ENCODE measurements around the gene GLRX3. TPM values are rescaled to one million over a fixed set of nuclear protein-coding genes. Genes with fewer than 3 reads are reported as not detected.
"Not testable (repeated sequence)": the region's sequence is repeated elsewhere in the genome, so short reads cannot be mapped to it uniquely, and the experiment has no call there.

The GLRX3 gene
- total RNA-seq, 1 donor from 2014 or later: 111 TPM

DNA sequence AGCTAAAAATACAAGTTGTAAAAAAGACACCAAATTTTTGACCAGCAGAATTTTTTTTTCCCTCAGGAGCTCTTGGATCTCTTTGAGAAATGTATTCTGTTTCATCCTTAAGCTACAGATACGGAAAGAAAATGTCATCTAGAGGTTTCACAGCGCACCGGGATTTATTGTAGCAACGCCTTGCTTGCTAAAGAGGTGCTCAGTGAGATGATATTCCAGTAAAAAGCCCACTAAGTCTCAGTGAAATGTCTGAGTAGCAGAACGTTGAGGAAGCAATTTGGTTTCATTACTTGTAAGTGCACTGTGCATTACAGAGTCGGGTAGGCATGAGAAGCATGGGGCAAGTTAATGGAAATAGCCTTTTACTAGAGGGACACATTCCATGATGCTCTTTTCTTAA is 62.5 kb downstream of the GLRX3 start:
- Mint-ChIP-seq H3K27ac (ENCODE audit: unreplicated experiment) (no peak overlapping the region), H3K4me1 (ENCODE audit: unreplicated experiment) (peaks cover 2% of the 10 kb centered on the region), H3K36me3 (ENCODE audit: low read depth, unreplicated experiment) (peaks cover 8% of the 10 kb centered on the region), H3K9me3 (ENCODE audit: unreplicated experiment) (peaks cover 10% of the 10 kb centered on the region), H3K27me3 (ENCODE audit: unreplicated experiment) (peaks cover 12% of the 10 kb centered on the region), H3K4me3 (ENCODE audit: unreplicated experiment) (no peak overlapping the region)
- TF ChIP-seq, protein P1, sequence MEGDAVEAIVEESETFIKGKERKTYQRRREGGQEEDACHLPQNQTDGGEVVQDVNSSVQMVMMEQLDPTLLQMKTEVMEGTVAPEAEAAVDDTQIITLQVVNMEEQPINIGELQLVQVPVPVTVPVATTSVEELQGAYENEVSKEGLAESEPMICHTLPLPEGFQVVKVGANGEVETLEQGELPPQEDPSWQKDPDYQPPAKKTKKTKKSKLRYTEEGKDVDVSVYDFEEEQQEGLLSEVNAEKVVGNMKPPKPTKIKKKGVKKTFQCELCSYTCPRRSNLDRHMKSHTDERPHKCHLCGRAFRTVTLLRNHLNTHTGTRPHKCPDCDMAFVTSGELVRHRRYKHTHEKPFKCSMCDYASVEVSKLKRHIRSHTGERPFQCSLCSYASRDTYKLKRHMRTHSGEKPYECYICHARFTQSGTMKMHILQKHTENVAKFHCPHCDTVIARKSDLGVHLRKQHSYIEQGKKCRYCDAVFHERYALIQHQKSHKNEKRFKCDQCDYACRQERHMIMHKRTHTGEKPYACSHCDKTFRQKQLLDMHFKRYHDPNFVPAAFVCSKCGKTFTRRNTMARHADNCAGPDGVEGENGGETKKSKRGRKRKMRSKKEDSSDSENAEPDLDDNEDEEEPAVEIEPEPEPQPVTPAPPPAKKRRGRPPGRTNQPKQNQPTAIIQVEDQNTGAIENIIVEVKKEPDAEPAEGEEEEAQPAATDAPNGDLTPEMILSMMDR (IDR thresholded peaks at IDR 0.05; ENCODE audit: unreplicated experiment): no peak
- no peak for DNase-seq (ENCODE audit: low spot score)

DNA sequence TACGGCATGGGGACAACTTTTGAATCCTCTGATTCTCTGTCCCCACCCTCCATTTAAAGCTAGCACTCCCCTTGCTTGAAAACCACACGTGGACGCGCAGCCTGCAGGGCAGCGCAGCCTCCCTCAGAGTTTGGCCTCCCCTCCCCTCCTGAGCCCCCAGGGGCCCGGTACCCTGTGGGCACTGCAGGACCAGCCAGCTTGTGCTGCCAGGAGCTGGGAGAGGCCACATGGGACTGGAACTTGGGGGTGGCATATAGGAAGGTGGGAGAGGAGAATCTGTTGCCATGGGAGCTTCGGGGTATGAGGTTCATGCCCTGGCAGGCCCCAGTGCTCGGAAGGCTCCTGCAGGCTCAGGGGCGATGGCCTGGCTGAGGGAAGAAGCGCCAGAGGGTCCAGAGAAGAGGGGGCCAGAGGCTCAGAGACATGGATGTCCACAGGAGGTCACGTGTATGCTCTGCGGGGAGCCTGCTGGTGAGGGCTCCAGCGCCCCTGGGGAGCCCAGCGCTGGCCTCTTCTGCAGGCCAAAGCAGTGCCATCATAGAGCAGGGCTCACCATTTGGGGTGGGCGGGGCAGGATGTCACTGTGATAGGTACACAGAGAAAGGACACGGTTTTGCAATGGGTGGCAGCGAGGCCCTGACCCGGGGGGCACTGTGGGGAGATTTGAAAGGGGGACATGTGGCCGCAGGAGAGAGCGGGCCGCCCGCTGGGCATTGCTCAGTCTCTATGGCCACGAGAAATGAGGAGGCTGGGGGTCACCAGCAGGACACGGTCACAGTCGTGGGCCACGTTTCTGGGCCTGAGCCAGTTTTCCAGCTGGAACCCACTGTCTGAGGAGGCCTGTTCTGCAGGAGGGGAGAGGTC is 64.2 kb downstream of the GLRX3 start:
- H3K27ac Mint-ChIP-seq (ENCODE audit: unreplicated experiment): no peak overlapping the region

DNA sequence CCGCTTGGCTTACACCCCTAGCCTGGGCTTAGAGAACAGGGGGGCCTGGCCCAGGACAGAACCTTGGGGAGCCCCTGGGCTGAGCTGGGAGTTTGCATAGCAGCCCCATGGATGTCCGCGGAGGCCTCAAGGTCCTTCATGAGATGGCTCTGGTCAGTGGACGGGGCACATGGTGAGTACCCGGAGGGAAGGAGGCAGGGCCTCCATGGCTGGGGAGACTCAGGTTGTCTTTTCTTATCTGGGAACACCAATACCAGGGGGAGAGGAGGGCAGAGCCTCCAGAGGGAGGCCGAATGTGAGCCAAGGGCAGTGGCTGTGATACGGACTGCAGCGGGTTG is 64.8 kb downstream of the GLRX3 start:
- peaks cover 5% of the 10 kb centered on the region for H3K36me3 Mint-ChIP-seq (ENCODE audit: low read depth, unreplicated experiment)
- TF ChIP-seq, protein P1 (IDR thresholded peaks at IDR 0.05; ENCODE audit: unreplicated experiment): no peak
- peaks cover 17% of the 10 kb centered on the region for H3K9me3 Mint-ChIP-seq (ENCODE audit: unreplicated experiment)
- peaks cover 12% of the 10 kb centered on the region for H3K27me3 Mint-ChIP-seq (ENCODE audit: unreplicated experiment)
- H3K4me1 Mint-ChIP-seq (ENCODE audit: unreplicated experiment): peaks cover 2% of the 10 kb centered on the region
- no peak for DNase-seq (ENCODE audit: low spot score)
- H3K4me3 Mint-ChIP-seq (ENCODE audit: unreplicated experiment): no peak overlapping the region
- H3K27ac Mint-ChIP-seq (ENCODE audit: unreplicated experiment): no peak overlapping the region

More for the DNA sequence above, 64.2 kb downstream of the GLRX3 start:
- no peak overlapping the region for H3K4me3 Mint-ChIP-seq (ENCODE audit: unreplicated experiment)
- H3K9me3 Mint-ChIP-seq (ENCODE audit: unreplicated experiment): peaks cover 17% of the 10 kb centered on the region
- no peak for DNase-seq (ENCODE audit: low spot score)
- peaks cover 5% of the 10 kb centered on the region for H3K36me3 Mint-ChIP-seq (ENCODE audit: low read depth, unreplicated experiment)
- H3K4me1 Mint-ChIP-seq (ENCODE audit: unreplicated experiment): peaks cover 2% of the 10 kb centered on the region
- TF ChIP-seq, protein P1 (IDR thresholded peaks at IDR 0.05; ENCODE audit: unreplicated experiment): no peak
- H3K27me3 Mint-ChIP-seq (ENCODE audit: unreplicated experiment): peaks cover 12% of the 10 kb centered on the region

DNA sequence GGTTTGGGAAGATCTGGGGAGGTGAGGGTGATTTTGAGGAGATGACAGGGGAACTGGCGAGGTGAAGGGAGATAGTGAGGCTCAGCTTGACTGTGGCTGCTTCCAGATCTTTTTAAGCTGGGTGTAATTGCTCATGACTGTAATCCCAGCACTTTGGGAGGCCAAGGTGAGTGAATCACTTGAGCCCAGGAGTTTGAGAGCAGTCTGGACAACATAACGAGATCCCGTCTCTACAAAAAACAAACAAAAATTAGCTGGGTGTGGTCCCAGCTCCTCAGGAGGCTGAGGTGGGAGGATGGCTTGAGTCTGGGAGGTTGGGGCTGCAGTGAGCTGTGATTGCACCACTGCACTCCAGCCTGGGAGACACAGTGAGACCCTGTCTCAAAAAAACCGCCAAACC is 66.0 kb downstream of the GLRX3 start:
- peaks cover 11% of the 10 kb centered on the region for H3K27me3 Mint-ChIP-seq (ENCODE audit: unreplicated experiment)
- H3K4me3 Mint-ChIP-seq (ENCODE audit: unreplicated experiment); H3K4me1 Mint-ChIP-seq (ENCODE audit: unreplicated experiment); DNase-seq (ENCODE audit: low spot score); H3K36me3 Mint-ChIP-seq (ENCODE audit: low read depth, unreplicated experiment); H3K27ac Mint-ChIP-seq (ENCODE audit: unreplicated experiment): not testable (repeated sequence)
- peaks cover 17% of the 10 kb centered on the region for H3K9me3 Mint-ChIP-seq (ENCODE audit: unreplicated experiment)

DNA sequence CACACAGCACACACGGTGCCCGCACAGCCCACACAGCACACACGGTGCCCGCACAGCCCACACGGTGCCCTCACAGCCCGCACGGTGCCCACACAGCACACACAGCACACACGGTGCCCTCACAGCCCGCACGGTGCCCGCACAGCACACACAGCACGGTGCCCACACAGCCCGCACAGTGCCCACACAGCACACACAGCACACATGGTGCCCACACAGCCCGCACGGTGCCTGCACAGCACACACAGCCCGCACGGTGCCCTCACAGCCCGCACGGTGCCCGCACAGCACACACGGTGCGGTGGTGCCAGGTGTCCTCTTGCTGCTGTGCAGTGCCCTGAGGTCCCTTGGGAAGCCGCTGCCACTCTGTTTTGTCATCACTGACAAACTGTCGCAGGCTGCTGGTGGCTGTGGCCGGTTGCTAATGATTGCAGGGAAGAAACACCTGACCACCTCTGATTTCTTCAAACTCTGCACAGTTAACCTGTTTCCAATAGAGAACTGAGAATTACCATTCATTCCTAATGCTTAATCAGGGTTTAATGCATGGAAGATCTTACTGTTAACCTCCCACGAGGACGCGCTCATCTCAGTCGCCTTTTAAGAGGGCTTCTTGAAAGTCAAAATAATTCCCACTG is 66.9 kb downstream of the GLRX3 start:
- no peak overlapping the region for H3K27ac Mint-ChIP-seq (ENCODE audit: unreplicated experiment)

More for the DNA sequence above, 66.9 kb downstream of the GLRX3 start:
- H3K9me3 Mint-ChIP-seq (ENCODE audit: unreplicated experiment): peaks cover 17% of the 10 kb centered on the region
- TF ChIP-seq, protein P1 (IDR thresholded peaks at IDR 0.05; ENCODE audit: unreplicated experiment): no peak
- H3K4me3 Mint-ChIP-seq (ENCODE audit: unreplicated experiment): no peak overlapping the region
- no peaks in the 10 kb centered on the region for H3K36me3 Mint-ChIP-seq (ENCODE audit: low read depth, unreplicated experiment)
- peaks cover 2% of the 10 kb centered on the region for H3K4me1 Mint-ChIP-seq (ENCODE audit: unreplicated experiment)
- peaks cover 9% of the 10 kb centered on the region for H3K27me3 Mint-ChIP-seq (ENCODE audit: unreplicated experiment)
- no peak for DNase-seq (ENCODE audit: low spot score)
